Amygdala (tissue), 56 donors: ENCODE data around the gene PTCD1.

Experiments used
- DNase-seq, 56 donors: peaks; one replicate each; lab custom pipeline; 2025; lab: John Stamatoyannopoulos, UW

Gene PTCD1

GRCh38 chr7:99438573-99439480 is at the start of gene PTCD1, which contains the start of gene CPSF4:
TSS of gene PTCD1 (minus strand) at chr7:99438798. CDS start at chr7:99435242, 3,556 bp downstream.
TSS of gene CPSF4 (plus strand) at chr7:99438943. CDS start at chr7:99439083, 140 bp downstream.
- DNase-seq, result peak; percentile 69 to 96 (median 90)

DNA sequence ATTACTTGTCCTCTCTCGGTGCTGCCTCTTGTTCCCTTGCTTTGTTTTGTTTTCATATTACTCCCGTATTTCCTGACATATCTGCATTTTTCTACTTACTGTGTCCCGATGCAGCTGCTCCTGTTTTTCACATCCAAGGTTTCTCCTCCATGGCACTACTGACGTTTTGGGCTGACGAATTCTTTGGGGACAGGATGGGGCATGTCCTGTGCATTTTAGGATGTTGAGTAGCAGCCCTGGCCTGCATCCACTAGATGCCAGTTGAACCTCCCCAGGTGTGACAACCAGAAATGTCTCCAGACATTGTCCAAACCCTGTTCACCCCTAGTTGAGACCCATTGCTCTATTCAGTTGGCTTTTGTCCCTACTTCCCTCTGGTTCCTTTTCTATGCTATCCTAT is 46.5 kb upstream of the PTCD1 start:
- DNase-seq, result no peak

DNA sequence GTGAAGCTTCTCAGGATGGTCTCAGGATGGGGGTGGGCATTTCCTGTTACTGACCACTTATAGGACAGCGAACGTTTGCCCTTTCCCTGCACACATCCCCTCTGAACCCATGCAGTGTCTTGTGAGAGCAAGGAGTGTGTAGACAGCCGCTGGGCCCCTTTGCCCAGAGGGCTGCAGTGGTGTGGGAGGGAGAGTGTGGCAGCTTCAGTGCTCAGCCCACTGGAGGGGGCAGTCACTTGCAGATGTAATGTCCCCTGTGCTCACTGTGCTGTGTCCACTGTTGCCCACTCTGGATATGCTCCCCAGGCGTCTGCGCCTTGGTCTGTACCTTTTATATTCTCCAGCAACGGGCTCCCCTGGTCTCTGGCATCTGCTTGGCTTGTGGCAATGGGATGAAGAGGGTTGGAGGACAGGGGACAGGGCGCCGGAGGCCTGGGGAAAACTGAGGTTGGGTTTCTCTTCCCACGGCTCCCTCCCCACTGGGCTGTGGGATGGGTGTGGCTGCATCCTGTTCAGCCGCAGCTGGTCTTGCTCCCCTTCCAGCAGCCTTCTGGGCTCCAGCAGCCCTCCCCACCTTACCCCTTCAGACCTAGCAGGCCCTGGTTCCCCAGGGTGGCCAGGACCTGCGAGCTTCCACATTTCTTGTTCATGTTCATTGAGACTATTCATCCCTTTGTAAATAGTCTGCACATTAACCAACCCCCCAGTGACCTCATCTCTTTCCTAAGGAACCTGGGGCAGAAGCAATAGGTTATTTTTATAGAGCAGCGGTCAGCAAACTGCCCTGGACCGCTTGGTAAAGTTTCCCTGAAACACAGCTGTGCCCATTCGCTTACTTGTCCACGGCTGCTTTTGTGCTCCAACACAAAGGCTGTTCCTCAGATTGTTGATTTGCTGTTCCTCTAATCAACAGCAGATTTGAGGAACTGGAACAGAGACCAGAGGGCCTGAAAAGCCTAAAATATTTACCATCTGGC is 40.2 kb upstream of the PTCD1 start:
- DNase-seq, result no peak

- no peak for DNase-seq
Measured at GRCh38 chr7:99476107-99476506, 37.5 kb upstream of the PTCD1 start.

DNA sequence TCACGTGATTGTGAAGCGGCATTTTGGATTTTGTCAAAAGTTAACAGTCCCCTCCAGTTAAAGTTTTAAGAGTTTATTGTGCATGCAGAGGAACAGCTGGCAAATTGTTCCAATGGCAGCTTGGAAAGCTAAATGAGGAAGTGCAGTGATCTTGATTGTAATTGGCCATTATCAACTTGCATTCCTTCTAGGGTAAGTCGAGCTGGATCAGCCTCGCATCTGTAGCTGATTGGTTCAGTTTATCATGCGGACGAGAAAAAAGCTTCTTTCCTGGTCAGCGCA is 34.7 kb upstream of the PTCD1 start:
- DNase-seq, result peak in 2 of 56 donors; percentile 24 to 38

DNA sequence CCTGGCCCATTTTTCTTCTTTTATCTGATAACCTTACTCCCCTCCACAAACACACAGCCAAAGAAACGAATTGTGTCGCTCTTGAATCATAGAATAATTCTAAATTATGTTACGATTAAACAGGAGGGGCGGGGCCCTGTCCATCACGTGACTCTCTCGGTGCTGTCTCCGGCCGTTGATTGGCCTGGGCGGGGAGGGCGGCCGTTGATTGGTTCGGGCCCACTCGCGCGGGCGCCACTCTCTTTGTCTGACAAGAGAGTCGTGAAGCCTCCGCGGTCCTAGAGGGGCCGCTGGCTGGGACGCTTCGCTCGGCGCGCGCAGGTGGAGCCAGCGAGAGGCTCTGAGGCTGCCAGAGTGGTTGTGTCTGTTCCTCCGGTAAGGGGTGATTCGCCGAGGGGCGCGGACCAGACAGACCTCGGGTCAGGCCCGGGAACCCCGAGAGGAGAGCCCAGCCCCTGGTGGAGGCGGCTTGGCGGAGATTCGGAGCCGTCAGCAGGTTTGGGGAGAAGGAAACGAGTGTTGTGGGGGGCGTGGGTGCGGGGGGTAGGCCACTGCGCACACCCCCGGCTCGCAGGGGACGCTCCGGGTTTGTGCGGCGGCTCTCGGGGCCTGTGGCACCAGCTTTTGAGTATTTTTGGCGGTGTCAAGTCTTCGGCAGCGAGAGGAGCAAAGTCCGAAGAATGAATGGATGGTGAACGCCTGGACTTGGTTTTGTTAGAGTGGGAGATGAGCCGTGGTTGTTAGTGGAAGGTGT is 34.1 kb upstream of the PTCD1 start, which contains the start of gene ZNF789:
TSS of gene ZNF789 (plus strand) at position 330 of the 754 bp plus-strand sequence. CDS start 3,567 bp downstream, outside the sequence.
- DNase-seq, result peak; percentile 71 to 98 (median 95)

GRCh38 chr7:99469381-99470065 is 30.9 kb upstream of the PTCD1 start:
- no peak for DNase-seq

- no peak for DNase-seq
Measured at GRCh38 chr7:99468336-99468918, 29.8 kb upstream of the PTCD1 start.

- DNase-seq, result no peak
Measured at GRCh38 chr7:99465421-99465768, 26.8 kb upstream of the PTCD1 start.

- DNase-seq, result no peak
Measured at GRCh38 chr7:99461221-99461620, 22.6 kb upstream of the PTCD1 start.

DNA sequence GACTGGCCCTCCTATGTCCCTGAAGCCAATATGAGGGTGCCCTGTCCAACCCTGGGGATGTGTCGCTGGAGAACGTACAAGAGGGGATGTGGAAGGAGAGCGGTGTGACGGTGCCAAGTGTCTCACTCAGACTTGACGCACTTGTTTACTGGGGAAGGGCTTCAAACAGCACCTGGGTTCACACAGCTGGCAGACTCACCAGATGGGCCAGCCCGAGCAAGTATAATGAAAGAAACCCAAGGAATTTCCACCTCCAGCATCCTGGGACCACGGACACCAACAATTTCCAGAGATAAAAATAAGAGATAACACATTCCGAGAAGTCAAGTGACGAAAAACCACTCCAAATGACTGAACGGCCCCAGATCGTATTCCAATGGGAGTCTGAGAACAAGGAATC is 22.1 kb upstream of the PTCD1 start:
- no peak for DNase-seq

DNA sequence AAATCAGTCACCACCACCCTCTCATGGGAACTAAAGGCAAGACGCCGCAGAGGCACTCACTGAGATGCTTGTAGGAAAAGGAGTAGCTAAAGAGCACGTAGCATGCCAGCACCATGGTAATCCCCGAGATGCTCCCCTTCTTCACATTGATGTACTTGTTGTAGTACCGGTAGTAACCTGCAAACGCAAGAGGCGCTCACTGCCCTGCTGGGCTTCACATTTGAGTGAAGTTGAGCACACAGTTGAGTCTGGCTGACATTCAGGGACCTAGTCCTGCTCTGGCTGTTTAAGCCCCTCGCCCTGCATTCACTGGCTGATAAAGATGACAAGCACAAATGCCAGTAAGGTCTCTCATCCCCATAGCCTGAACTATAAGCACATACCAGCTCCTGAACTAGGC is 20.5 kb upstream of the PTCD1 start:
- DNase-seq, result peak in 2 of 56 donors; percentile 6 to 16

- no peak for DNase-seq
Measured at GRCh38 chr7:99457650-99458493, 19.3 kb upstream of the PTCD1 start.

DNA sequence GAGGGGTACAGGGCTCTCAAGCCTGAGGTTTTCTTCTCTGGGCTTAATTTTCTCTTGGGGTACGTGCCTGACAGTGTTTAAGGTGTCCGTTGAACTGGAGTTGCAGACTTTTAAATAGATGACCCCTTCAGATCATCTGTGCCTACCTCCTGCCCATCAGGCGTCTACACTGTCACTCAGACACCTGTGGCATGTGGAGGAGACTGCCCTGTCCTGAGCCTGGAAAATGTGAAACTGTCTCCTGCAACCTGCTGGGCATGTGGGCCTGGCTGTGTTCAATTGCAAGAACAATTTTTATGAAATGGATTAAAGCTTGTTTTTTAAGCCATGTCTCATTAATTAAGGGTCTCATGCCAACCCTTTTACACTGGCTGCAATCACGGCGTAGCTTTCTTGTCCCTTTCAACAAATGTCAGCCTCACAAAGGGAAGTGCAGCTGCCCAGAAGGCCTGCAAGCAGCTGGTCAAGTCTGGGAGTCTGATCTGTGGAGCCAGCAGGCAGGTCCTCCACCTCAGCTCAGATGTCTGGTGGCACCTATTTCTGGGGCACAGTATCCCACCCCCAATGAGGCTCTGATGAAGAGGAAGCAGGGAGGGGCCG is 18.6 kb upstream of the PTCD1 start:
- DNase-seq, result no peak

DNA sequence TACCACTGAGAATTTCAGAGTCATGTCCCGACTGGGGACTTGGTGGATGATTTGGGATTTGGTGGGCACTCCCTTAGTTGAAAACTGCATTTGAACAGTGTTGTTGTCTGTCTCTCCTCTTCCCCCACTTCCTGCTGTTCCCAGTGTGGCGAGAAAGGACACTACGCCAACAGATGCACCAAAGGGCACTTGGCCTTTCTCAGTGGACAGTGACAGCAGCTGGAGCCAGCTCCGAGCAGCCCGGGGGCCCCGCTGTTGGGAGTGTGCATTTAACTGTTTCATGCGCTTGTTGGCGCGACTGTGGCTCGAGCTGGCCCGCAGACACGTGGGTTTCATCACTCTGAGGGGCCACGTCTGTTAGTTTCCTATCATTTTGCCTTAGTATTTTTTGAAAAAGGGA is 17.7 kb upstream of the PTCD1 start:
- DNase-seq, result peak in 12 of 56 donors; percentile 8 to 43 (median 19)

GRCh38 chr7:99455874-99456273 is 17.3 kb upstream of the PTCD1 start:
- DNase-seq, result no peak

DNA sequence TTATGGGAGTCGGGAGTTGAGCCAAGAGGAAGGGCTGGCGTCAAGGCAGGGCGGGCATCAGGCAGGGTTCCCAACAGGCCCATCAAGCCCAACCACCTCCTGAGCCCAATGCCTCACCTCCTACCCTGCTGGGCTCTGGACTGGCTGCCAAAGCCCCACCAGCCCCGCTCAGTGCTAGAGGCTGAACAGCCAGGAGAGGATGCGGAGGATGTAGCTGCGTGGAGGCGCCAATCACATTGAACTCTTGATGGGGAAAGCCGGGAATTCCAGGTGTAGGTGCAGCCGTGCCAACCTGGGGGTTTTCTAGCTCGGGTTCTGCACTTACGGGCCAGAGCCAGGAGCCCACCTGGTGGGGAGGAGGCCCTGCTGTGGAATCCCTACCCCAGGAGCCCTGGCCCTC is 14.5 kb upstream of the PTCD1 start:
- peak in 1 of 56 donors; percentile 17 for DNase-seq

DNA sequence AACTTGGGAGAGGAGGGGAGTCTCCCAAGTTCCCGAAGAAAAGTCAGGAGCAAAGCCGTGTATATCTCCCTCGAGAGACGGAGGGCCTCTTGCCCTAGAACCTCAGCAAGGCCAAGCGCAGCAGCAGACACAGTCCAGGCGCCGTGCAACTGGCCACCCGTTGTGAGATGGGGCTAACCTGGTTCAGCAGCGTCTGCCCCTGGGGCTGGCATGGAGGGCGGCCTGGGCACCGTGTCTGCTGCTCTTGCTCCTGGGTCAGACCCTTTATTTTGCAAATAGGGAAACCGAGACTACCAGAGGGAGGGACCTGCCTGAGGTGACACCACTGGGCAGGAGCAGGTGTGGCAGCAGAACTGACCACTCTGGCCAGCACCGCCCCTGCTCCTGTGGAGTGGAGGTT is 13.9 kb upstream of the PTCD1 start:
- no peak for DNase-seq
